ENCODE measurements around the gene CTDP1. TPM values are rescaled to one million over a fixed set of nuclear protein-coding genes. Genes with fewer than 3 reads are reported as not detected.

Gene CTDP1
- total RNA-seq, 4 donors from 2014 or later, result 20.7 to 36.2 (median 25.8) TPM

- Histone ChIP-seq H3K27me3 (no peaks in the 10 kb centered on the region), H3K4me3 (no peak overlapping the region), H3K9me3 (no peaks in the 10 kb centered on the region), H3K27ac (no peak overlapping the region), H3K36me3 (peaks cover 0 to 79% (median 0%) of the 10 kb centered on the region in 3 donors), H3K4me1 (no peaks in the 10 kb centered on the region)
- no peak for DNase-seq
- TF ChIP-seq POLR2A (IDR thresholded peaks at IDR 0.05) (no peak), CTCF (IDR thresholded peaks at IDR 0.05) (no peak)
Observed at GRCh38 chr18:79702906-79703305, 23.3 kb downstream of the CTDP1 start.

- H3K4me3 ChIP-seq, result no peak overlapping the region
- H3K9me3 ChIP-seq, result no peaks in the 10 kb centered on the region
- H3K27ac ChIP-seq, result no peak overlapping the region
- no peak for DNase-seq
- H3K36me3 ChIP-seq, result peaks cover 0 to 82% (median 0%) of the 10 kb centered on the region in 3 donors
- no peaks in the 10 kb centered on the region for H3K27me3 ChIP-seq
- TF ChIP-seq CTCF (IDR thresholded peaks at IDR 0.05), result no peak
- H3K4me1 ChIP-seq, result no peaks in the 10 kb centered on the region
Observed at GRCh38 chr18:79704631-79705030, 25.0 kb downstream of the CTDP1 start.

- Histone ChIP-seq H3K4me3 (no peak overlapping the region), H3K27me3 (no peaks in the 10 kb centered on the region), H3K36me3 (peaks cover 0 to 80% (median 0%) of the 10 kb centered on the region in 3 donors), H3K9me3 (no peaks in the 10 kb centered on the region), H3K4me1 (no peaks in the 10 kb centered on the region), H3K27ac (no peak overlapping the region)
- TF ChIP-seq POLR2A (IDR thresholded peaks at IDR 0.05) (no peak), CTCF (IDR thresholded peaks at IDR 0.05) (no peak)
- no peak for DNase-seq
Observed at GRCh38 chr18:79705272-79705671, 25.7 kb downstream of the CTDP1 start.

GRCh38 chr18:79706006-79706405 lies 26.4 kb downstream of the CTDP1 start:
- H3K27ac ChIP-seq, result no peak overlapping the region
- no peak overlapping the region for H3K4me3 ChIP-seq
- no peak for TF ChIP-seq CTCF (IDR thresholded peaks at IDR 0.05)
- TF ChIP-seq POLR2A (IDR thresholded peaks at IDR 0.05), result no peak
- no peak for DNase-seq
- peaks cover 0 to 80% (median 0%) of the 10 kb centered on the region in 3 donors for H3K36me3 ChIP-seq
- no peaks in the 10 kb centered on the region for H3K4me1 ChIP-seq
- H3K27me3 ChIP-seq, result no peaks in the 10 kb centered on the region
- H3K9me3 ChIP-seq, result no peaks in the 10 kb centered on the region

- DNase-seq, result no peak
- TF ChIP-seq CTCF (IDR thresholded peaks at IDR 0.05), result no peak
- no peak for TF ChIP-seq POLR2A (IDR thresholded peaks at IDR 0.05)
Observed at GRCh38 chr18:79706658-79707057, 27.1 kb downstream of the CTDP1 start.

GRCh38 chr18:79707239-79707638 lies 27.6 kb downstream of the CTDP1 start:
- TF ChIP-seq POLR2A (IDR thresholded peaks at IDR 0.05), result no peak
- TF ChIP-seq CTCF (IDR thresholded peaks at IDR 0.05), result no peak
- Histone ChIP-seq H3K27ac (no peak overlapping the region), H3K36me3 (peaks cover 0 to 82% (median 0%) of the 10 kb centered on the region in 3 donors), H3K4me3 (no peak overlapping the region), H3K27me3 (no peaks in the 10 kb centered on the region), H3K9me3 (no peaks in the 10 kb centered on the region), H3K4me1 (no peaks in the 10 kb centered on the region)
- DNase-seq, result no peak

More at GRCh38 chr18:79706658-79707057, 27.1 kb downstream of the CTDP1 start:
- Histone ChIP-seq H3K4me1 (no peaks in the 10 kb centered on the region), H3K27ac (no peak overlapping the region), H3K9me3 (no peaks in the 10 kb centered on the region), H3K4me3 (no peak overlapping the region), H3K27me3 (no peaks in the 10 kb centered on the region), H3K36me3 (peaks cover 0 to 83% (median 0%) of the 10 kb centered on the region in 3 donors)
